ENCODE measurements around the gene RABGEF1.
"Not testable (repeated sequence)": the region's sequence is repeated elsewhere in the genome, so short reads cannot be mapped to it uniquely, and the experiment has no call there.

Gene RABGEF1

GRCh38 chr7:66845379-66846095 is 105.0 kb downstream of the RABGEF1 start:
- ChIA-PET CTCF (no interaction called here), POLR2A (interaction anchor here (1.2 to 1.9 kb wide), 11 partner anchors 8 to 191 kb away, joined by 3 to 11 read pairs (median 6); partner anchors contain the start of genes SBDS and TYW1)
- TF ChIP-seq FOXA1 (IDR thresholded peaks at IDR 0.05) (no peak), L3MBTL2 (conservative IDR thresholded peaks at IDR 0.05) (no peak), ELF4 (IDR thresholded peaks at IDR 0.05) (no peak), PKNOX1 (IDR thresholded peaks at IDR 0.05) (no peak), LEF1 (IDR thresholded peaks at IDR 0.05; ENCODE audit: borderline replicate concordance) (no peak), HDGF (IDR thresholded peaks at IDR 0.05; ENCODE audit: borderline replicate concordance) (no peak), ZNF384 (IDR thresholded peaks at IDR 0.05) (no peak), ARNT (IDR thresholded peaks at IDR 0.05) (no peak), FOXK2 (IDR thresholded peaks at IDR 0.05) (no peak), NFRKB (IDR thresholded peaks at IDR 0.05) (no peak), BHLHE40 (IDR thresholded peaks at IDR 0.05; ENCODE audit: borderline replicate concordance) (no peak), CTBP1 (IDR thresholded peaks at IDR 0.05; ENCODE audit: borderline replicate concordance) (no peak), FOXM1 (IDR thresholded peaks at IDR 0.05; ENCODE audit: borderline replicate concordance) (no peak), TARDBP (IDR thresholded peaks at IDR 0.05) (no peak), SUZ12 (IDR thresholded peaks at IDR 0.05) (no peak), SP1 (IDR thresholded peaks at IDR 0.05) (no peak)
- no peak for DNase-seq (ENCODE audit: extremely low spot score)

- DNase-seq (ENCODE audit: extremely low spot score); POLR2A ChIA-PET; CTCF ChIA-PET: not testable (repeated sequence)
Measured at GRCh38 chr7:66846096-66846445, 105.5 kb downstream of the RABGEF1 start.

- POLR2A ChIA-PET; DNase-seq (ENCODE audit: extremely low spot score); CTCF ChIA-PET: not testable (repeated sequence)
Measured at GRCh38 chr7:66847523-66847855, 107.0 kb downstream of the RABGEF1 start.

- DNase-seq (ENCODE audit: extremely low spot score): no peak
- TF ChIP-seq SUZ12 (IDR thresholded peaks at IDR 0.05): no peak
- no peak for TF ChIP-seq L3MBTL2 (conservative IDR thresholded peaks at IDR 0.05)
- ChIA-PET CTCF (no interaction called here), POLR2A (no interaction called here)
Measured at GRCh38 chr7:66847879-66848790, 107.6 kb downstream of the RABGEF1 start.

- POLR2A ChIA-PET: no interaction called here
Measured at GRCh38 chr7:66859339-66859738, 118.8 kb downstream of the RABGEF1 start.

GRCh38 chr7:66859794-66860645 is 119.5 kb downstream of the RABGEF1 start:
- DNase-seq (ENCODE audit: extremely low spot score): no peak
- no peak for TF ChIP-seq FOXK2 (IDR thresholded peaks at IDR 0.05)
- TF ChIP-seq FOXM1 (IDR thresholded peaks at IDR 0.05; ENCODE audit: borderline replicate concordance): no peak
- no peak for TF ChIP-seq LEF1 (IDR thresholded peaks at IDR 0.05; ENCODE audit: borderline replicate concordance)
- TF ChIP-seq NFRKB (IDR thresholded peaks at IDR 0.05): no peak
- TF ChIP-seq PKNOX1 (IDR thresholded peaks at IDR 0.05): no peak
- no peak for TF ChIP-seq SP1 (IDR thresholded peaks at IDR 0.05)
- TF ChIP-seq ARNT (IDR thresholded peaks at IDR 0.05): no peak
- TF ChIP-seq HDGF (IDR thresholded peaks at IDR 0.05; ENCODE audit: borderline replicate concordance): no peak
- no peak for TF ChIP-seq TARDBP (IDR thresholded peaks at IDR 0.05)
- TF ChIP-seq L3MBTL2 (conservative IDR thresholded peaks at IDR 0.05): no peak
- no peak for TF ChIP-seq ZNF384 (IDR thresholded peaks at IDR 0.05)
- TF ChIP-seq CTBP1 (IDR thresholded peaks at IDR 0.05; ENCODE audit: borderline replicate concordance): no peak
- ChIA-PET POLR2A (no interaction called here), CTCF (no interaction called here)

More at GRCh38 chr7:66859339-66859738, 118.8 kb downstream of the RABGEF1 start:
- no peak for DNase-seq (ENCODE audit: extremely low spot score)
- CTCF ChIA-PET: no interaction called here
- no peak for TF ChIP-seq SUZ12 (IDR thresholded peaks at IDR 0.05)
- no peak for TF ChIP-seq TARDBP (IDR thresholded peaks at IDR 0.05)
- no peak for TF ChIP-seq FOXM1 (IDR thresholded peaks at IDR 0.05; ENCODE audit: borderline replicate concordance)
- no peak for TF ChIP-seq LEF1 (IDR thresholded peaks at IDR 0.05; ENCODE audit: borderline replicate concordance)
- TF ChIP-seq FOXK2 (IDR thresholded peaks at IDR 0.05): no peak
- no peak for TF ChIP-seq HDGF (IDR thresholded peaks at IDR 0.05; ENCODE audit: borderline replicate concordance)
- no peak for TF ChIP-seq ELF4 (IDR thresholded peaks at IDR 0.05)
- no peak for TF ChIP-seq BHLHE40 (IDR thresholded peaks at IDR 0.05; ENCODE audit: borderline replicate concordance)
- no peak for TF ChIP-seq ZNF384 (IDR thresholded peaks at IDR 0.05)
- no peak for TF ChIP-seq PKNOX1 (IDR thresholded peaks at IDR 0.05)
- TF ChIP-seq NFRKB (IDR thresholded peaks at IDR 0.05): no peak
- TF ChIP-seq SP1 (IDR thresholded peaks at IDR 0.05): no peak
- no peak for TF ChIP-seq FOXA1 (IDR thresholded peaks at IDR 0.05)
- no peak for TF ChIP-seq CTBP1 (IDR thresholded peaks at IDR 0.05; ENCODE audit: borderline replicate concordance)
- no peak for TF ChIP-seq ARNT (IDR thresholded peaks at IDR 0.05)
- no peak for TF ChIP-seq L3MBTL2 (conservative IDR thresholded peaks at IDR 0.05)

Data from HEK293T (cell line).